Occipital lobe (tissue), 2 donors: ENCODE data around the gene METTL4. TPM values are rescaled to one million over a fixed set of nuclear protein-coding genes. Genes with fewer than 3 reads are reported as not detected.
"Not testable (repeated sequence)": the region's sequence is repeated elsewhere in the genome, so short reads cannot be mapped to it uniquely, and the experiment has no call there.

Experiments
- DNase-seq: peaks from one replicate; lab custom pipeline; 2025; lab: John Stamatoyannopoulos, UW
- total RNA-seq: library from RNA; depleted of rRNA; stranded (reverse); fragments of >200 nt; gene quantifications from one replicate; pipeline ENCODE4 v1.2.3, GENCODE V29; 2014

METTL4 gene
- total RNA-seq, 1 donor from 2014 or later: 15.8 TPM

- no peak for DNase-seq
Measured at GRCh38 chr18:2568129-2568528, 3.2 kb downstream of the METTL4 start.

GRCh38 chr18:2564373-2564772, 6.9 kb downstream of the METTL4 start:
- no peak for DNase-seq

- DNase-seq: no peak
Measured at GRCh38 chr18:2559249-2559648, 12.1 kb downstream of the METTL4 start.

- no peak for DNase-seq
Measured at GRCh38 chr18:2557536-2557935, 13.8 kb downstream of the METTL4 start.

- no peak for DNase-seq
Measured at GRCh38 chr18:2555895-2556294, 15.4 kb downstream of the METTL4 start.

- no peak for DNase-seq
Measured at GRCh38 chr18:2554696-2555095, 16.6 kb downstream of the METTL4 start.

GRCh38 chr18:2551425-2551824, 19.9 kb downstream of the METTL4 start:
- no peak for DNase-seq

GRCh38 chr18:2549462-2549861, 21.8 kb downstream of the METTL4 start:
- no peak for DNase-seq

GRCh38 chr18:2547477-2548087, 23.7 kb downstream of the METTL4 start:
- no peak for DNase-seq

- DNase-seq: no peak
Measured at GRCh38 chr18:2545155-2545554, 26.1 kb downstream of the METTL4 start.

GRCh38 chr18:2541925-2542563, 29.3 kb downstream of the METTL4 start:
- not testable (repeated sequence) for DNase-seq

GRCh38 chr18:2540575-2540974, 30.7 kb downstream of the METTL4 start:
- no peak for DNase-seq

- DNase-seq: no peak
Measured at GRCh38 chr18:2538844-2539243, 32.5 kb downstream of the METTL4 start.

- no peak for DNase-seq
Measured at GRCh38 chr18:2538236-2538635, 33.1 kb downstream of the METTL4 start.

- DNase-seq: no peak
Measured at GRCh38 chr18:2537296-2537695, 34.0 kb downstream of the METTL4 start.

GRCh38 chr18:2536493-2536892, 34.8 kb downstream of the METTL4 start:
- DNase-seq: no peak

- DNase-seq: no peak
Measured at GRCh38 chr18:2536063-2536462, 35.2 kb downstream of the METTL4 start.

GRCh38 chr18:2535419-2535910, 35.8 kb downstream of the METTL4 start:
- no peak for DNase-seq

- no peak for DNase-seq
Measured at GRCh38 chr18:2534906-2535305, 36.4 kb downstream of the METTL4 start.

- no peak for DNase-seq
Measured at GRCh38 chr18:2532797-2533196, 38.5 kb downstream of the METTL4 start.

- DNase-seq: no peak
Measured at GRCh38 chr18:2531751-2532150, 39.6 kb downstream of the METTL4 start.

GRCh38 chr18:2529154-2529553, 42.2 kb downstream of the METTL4 start:
- DNase-seq: no peak

- no peak for DNase-seq
Measured at GRCh38 chr18:2526329-2526728, 45.0 kb downstream of the METTL4 start.
